ENCODE results near the gene ZNF385D. TPM values are rescaled to one million over a fixed set of nuclear protein-coding genes. Genes with fewer than 3 reads are reported as not detected.

ZNF385D gene
- total RNA-seq, 1 experiment from 2014 or later = not detected

GRCh38 chr3:21426920-21427319 lies 324.1 kb downstream of the ZNF385D start:
- no peak for DNase-seq (ENCODE audit: low spot score)
- no TSS peak for BruUV-seq (replicated peaks)
- Histone ChIP-seq H3K9me3 (ENCODE audit: low read depth, low read length, poor library complexity, severe bottlenecking) (no peaks in the 10 kb centered on the region), H3K36me3 (ENCODE audit: insufficient read depth, low read length, poor library complexity, severe bottlenecking) (no peaks in the 10 kb centered on the region), H3K27me3 (replicated peaks; ENCODE audit: insufficient read depth, low read depth, low read length, poor library complexity) (no peaks in the 10 kb centered on the region), H3K4me3 (ENCODE audit: low read depth, low read length, poor library complexity, severe bottlenecking) (no peak overlapping the region), H3K4me1 (ENCODE audit: insufficient read depth, low read length, poor library complexity, severe bottlenecking) (no peaks in the 10 kb centered on the region), H3K27ac (ENCODE audit: low read depth, low read length, poor library complexity, severe bottlenecking) (no peak overlapping the region)
- ChIA-PET CTCF (no interaction called here), POLR2A (ENCODE audit: low non-redundant PET) (no interaction called here)
- TF ChIP-seq EZH2 (IDR thresholded peaks at IDR 0.05; ENCODE audit: borderline replicate concordance, low read depth, low read length, poor library complexity, severe bottlenecking) (no peak), CTCF (conservative IDR thresholded peaks at IDR 0.05; ENCODE audit: low read depth, low read length) (no peak)
- intact Hi-C loops (cut with micrococcal nuclease; ENCODE audit: unreplicated experiment) = no loop called here

- no peak for DNase-seq (ENCODE audit: low spot score)
- Histone ChIP-seq H3K4me1 (ENCODE audit: insufficient read depth, low read length, poor library complexity, severe bottlenecking) (no peaks in the 10 kb centered on the region), H3K9me3 (ENCODE audit: low read depth, low read length, poor library complexity, severe bottlenecking) (no peaks in the 10 kb centered on the region), H3K27ac (ENCODE audit: low read depth, low read length, poor library complexity, severe bottlenecking) (no peak overlapping the region), H3K4me3 (ENCODE audit: low read depth, low read length, poor library complexity, severe bottlenecking) (no peak overlapping the region), H3K27me3 (replicated peaks; ENCODE audit: insufficient read depth, low read depth, low read length, poor library complexity) (no peaks in the 10 kb centered on the region), H3K36me3 (ENCODE audit: insufficient read depth, low read length, poor library complexity, severe bottlenecking) (no peaks in the 10 kb centered on the region)
- POLR2A ChIA-PET (ENCODE audit: low non-redundant PET) = no interaction called here
- no TSS peak for BruUV-seq (replicated peaks)
- intact Hi-C loops (cut with micrococcal nuclease; ENCODE audit: unreplicated experiment) = no loop called here
- TF ChIP-seq CTCF (conservative IDR thresholded peaks at IDR 0.05; ENCODE audit: low read depth, low read length) = no peak
- CTCF ChIA-PET = no interaction called here
These were observed 325.3 kb downstream of the ZNF385D start for GRCh38 chr3:21425715-21426114.

- no peak for DNase-seq (ENCODE audit: low spot score)
- H3K9me3 ChIP-seq (ENCODE audit: low read depth, low read length, poor library complexity, severe bottlenecking) = peaks cover 16% of the 10 kb centered on the region
- no peak overlapping the region for H3K27ac ChIP-seq (ENCODE audit: low read depth, low read length, poor library complexity, severe bottlenecking)
- no peaks in the 10 kb centered on the region for H3K36me3 ChIP-seq (ENCODE audit: insufficient read depth, low read length, poor library complexity, severe bottlenecking)
- CTCF ChIA-PET = no interaction called here
- no peak overlapping the region for H3K4me3 ChIP-seq (ENCODE audit: low read depth, low read length, poor library complexity, severe bottlenecking)
- no TSS peak for BruUV-seq (replicated peaks)
- TF ChIP-seq EZH2 (IDR thresholded peaks at IDR 0.05; ENCODE audit: borderline replicate concordance, low read depth, low read length, poor library complexity, severe bottlenecking) = no peak
- no peak for TF ChIP-seq CTCF (conservative IDR thresholded peaks at IDR 0.05; ENCODE audit: low read depth, low read length)
- no peaks in the 10 kb centered on the region for H3K27me3 ChIP-seq (replicated peaks; ENCODE audit: insufficient read depth, low read depth, low read length, poor library complexity)
- no peaks in the 10 kb centered on the region for H3K4me1 ChIP-seq (ENCODE audit: insufficient read depth, low read length, poor library complexity, severe bottlenecking)
- intact Hi-C loops (cut with micrococcal nuclease; ENCODE audit: unreplicated experiment) = no loop called here
- POLR2A ChIA-PET (ENCODE audit: low non-redundant PET) = no interaction called here
These were observed 329.9 kb downstream of the ZNF385D start for GRCh38 chr3:21421096-21421495.
